HepG2 (cell line): Measurements from ENCODE around the gene CYP4B1. TPM values are rescaled to one million over a fixed set of nuclear protein-coding genes. Genes with fewer than 3 reads are reported as not detected.

Experiments
- ATAC-seq: fragments of 200-7000 bp; cut with Tn5 transposase; 3 replicates; pipeline ENCODE4 v1.9.1; 2020; ENCODE audit warnings: mild to moderate bottlenecking, moderate library complexity
- BruUV-seq: library from RNA; stranded (reverse); fragments of 400-500 nt; replicated peaks from 2 replicates; lab custom pipeline; 2021; lab: Mats Ljungman, UMichigan
- CTCF ChIA-PET: fragments of 300-600 bp; formaldehyde crosslinking; extraction: SDS; loops from one replicate; lab custom pipeline; 2021; ENCODE audit warnings: low total read pairs, inconsistent platforms, low intra/inter-chr PET ratio; lab: Yijun Ruan, JAX
- POLR2A ChIA-PET: fragments of 350-600 bp; sonication (Branson Sonifier 250); formaldehyde crosslinking; loops from one replicate; lab custom pipeline; 2020; ENCODE audit warnings: antibody characterized with exemption, inconsistent platforms; lab: Yijun Ruan, JAX
- DNase-seq: peaks from one replicate; pipeline ENCODE4 v3.0.0-alpha.2; 2015; ENCODE audit warnings: low spot score
- FAIRE-seq: peaks from 3 replicates; lab custom pipeline; 2011; peaks lifted over from hg19 to GRCh38; lab: Jason Lieb, UNC
- H2AFZ ChIP-seq: one replicate; pipeline ENCODE4 v1.6.1; 2011; ENCODE audit warnings: low read length, inconsistent platforms
- H3K27ac ChIP-seq: fragments of 300-600 bp; 3 replicates; pipeline ENCODE4 v1.8.0; 2011; ENCODE audit warnings: mixed run types, mild to moderate bottlenecking, mixed read lengths, low read length, inconsistent platforms; ENCODE audit not compliant: insufficient read depth; ENCODE audit errors: extremely low read length
- H3K27me3 ChIP-seq, 2 experiments: fragments of 200-600 bp in 1 of 2; 2 replicates in 1 of 2; 3 replicates in 1 of 2; pipeline versions ENCODE4 v1.6.0 to v1.8.0; 2011; ENCODE audit warnings: low read length in 2 of 2, mild to moderate bottlenecking in 2 of 2, moderate library complexity in 2 of 2, inconsistent platforms in 1 of 2; ENCODE audit not compliant: insufficient read depth in 2 of 2, control insufficient read depth in 1 of 2
- H3K36me3 ChIP-seq, 2 experiments: fragments of 200-600 bp in 1 of 2; replicated peaks in 1 of 2; 2 replicates in 1 of 2; 3 replicates in 1 of 2; pipeline versions ENCODE4 v1.5.1 to v1.8.0; 2011; ENCODE audit warnings: low read length in 2 of 2, inconsistent platforms in 1 of 2; ENCODE audit not compliant: insufficient read depth in 2 of 2, control insufficient read depth in 1 of 2
- H3K4me1 ChIP-seq: 2 replicates; pipeline ENCODE4 v1.5.1; 2012; ENCODE audit warnings: low read length, inconsistent platforms; ENCODE audit not compliant: insufficient read depth
- H3K4me2 ChIP-seq: 2 replicates; pipeline ENCODE4 v1.6.0; 2011; ENCODE audit warnings: low read depth, low read length, inconsistent platforms
- H3K4me3 ChIP-seq, 3 experiments: fragments of 200-600 bp in 1 of 3; sonication (generic), shearing (Covaris generic) in 1 of 3; replicated peaks in 1 of 3; 2 replicates each; pipeline ENCODE4 v1.5.1; 2011 to 2016; ENCODE audit warnings: low read length in 3 of 3, inconsistent platforms in 2 of 3, low read depth in 2 of 3, mild to moderate bottlenecking in 2 of 3, control low read depth in 1 of 3, mixed read lengths in 1 of 3; ENCODE audit not compliant: insufficient read depth in 1 of 3
- H3K79me2 ChIP-seq: one replicate; pipeline ENCODE4 v1.6.1; 2011; ENCODE audit warnings: low read length, inconsistent platforms; ENCODE audit not compliant: insufficient read depth
- H3K9ac ChIP-seq: 2 replicates; pipeline ENCODE4 v1.6.0; 2011; ENCODE audit warnings: mild to moderate bottlenecking, low read depth, low read length, inconsistent platforms; ENCODE audit not compliant: insufficient read depth
- H3K9me3 ChIP-seq: 2 replicates; pipeline ENCODE4 v1.5.1; 2012; ENCODE audit warnings: mild to moderate bottlenecking, low read length
- H4K20me1 ChIP-seq: 2 replicates; pipeline ENCODE4 v1.6.0; 2011; ENCODE audit warnings: inconsistent platforms, mild to moderate bottlenecking, low read length, moderate library complexity; ENCODE audit not compliant: insufficient read depth
- CBX1 ChIP-seq: IDR thresholded peaks from one replicate; pipeline ENCODE4 v1.6.1; 2016; ENCODE audit warnings: antibody characterized with exemption, low read depth
- CBX2 ChIP-seq, 2 experiments: fragments of 200-600 bp in 1 of 2; sonication (generic); formaldehyde crosslinking in 1 of 2; IDR thresholded peaks; 2 replicates each; pipeline versions ENCODE4 v1.7.0 to v1.8.1; 2018 to 2022; ENCODE audit warnings: low read depth in 2 of 2, low read length in 1 of 2, mild to moderate bottlenecking in 1 of 2, missing genetic modification reagents in 1 of 2
- GMEB1 ChIP-seq: sonication (generic); formaldehyde crosslinking; IDR thresholded peaks from 2 replicates; pipeline ENCODE4 v1.5.1; 2020; ENCODE audit warnings: missing genetic modification reagents, mild to moderate bottlenecking, borderline replicate concordance
- GMEB2 ChIP-seq: IDR thresholded peaks from 2 replicates; pipeline ENCODE4 v1.6.1; 2016; ENCODE audit warnings: missing biosample characterization, missing genetic modification reagents, low read depth
- GTF2F1 ChIP-seq: fragments of 150-350 bp; IDR thresholded peaks from 2 replicates; pipeline ENCODE4 v1.6.1; 2014; ENCODE audit warnings: low read length
- HNRNPUL1 ChIP-seq: fragments of 200-400 bp; formaldehyde crosslinking; IDR thresholded peaks from 2 replicates; pipeline ENCODE4 v1.6.1; 2017; ENCODE audit warnings: low read depth, mild to moderate bottlenecking, low read length, moderate library complexity
- KDM2A ChIP-seq: sonication (generic); formaldehyde crosslinking; IDR thresholded peaks from 2 replicates; pipeline ENCODE4 v1.4.0; 2020; ENCODE audit warnings: low read depth, missing genetic modification reagents, borderline replicate concordance
- KLF9 ChIP-seq: IDR thresholded peaks from 2 replicates; pipeline ENCODE4 v1.6.1; 2016; ENCODE audit warnings: low read depth
- ONECUT2 ChIP-seq: sonication (generic); formaldehyde crosslinking; IDR thresholded peaks from 2 replicates; pipeline ENCODE4 v1.4.0; 2020; ENCODE audit warnings: missing genetic modification reagents
- PAX8 ChIP-seq: sonication (generic); formaldehyde crosslinking; IDR thresholded peaks from 2 replicates; pipeline ENCODE4 v1.8.0; 2022; ENCODE audit warnings: mild to moderate bottlenecking, missing genetic modification reagents, borderline replicate concordance
- RARG ChIP-seq: sonication (generic); formaldehyde crosslinking; IDR thresholded peaks from 2 replicates; pipeline ENCODE4 v1.4.0; 2020; ENCODE audit warnings: low read depth, mild to moderate bottlenecking, missing genetic modification reagents
- TEAD3 ChIP-seq: optimal IDR thresholded peaks from 2 replicates; pipeline ENCODE3; 2016; ENCODE audit warnings: borderline replicate concordance
- ZNF383 ChIP-seq: sonication (generic); formaldehyde crosslinking; IDR thresholded peaks from 2 replicates; pipeline ENCODE4 v1.4.0; 2020; ENCODE audit warnings: missing genetic modification reagents, mild to moderate bottlenecking, borderline replicate concordance
- WGBS: methylation state at CpG from one replicate; pipeline ENCODE4 v1.1.6; 2017; ENCODE audit warnings: low lambda C conversion rate; 5-methylcytosine and 5-hydroxymethylcytosine counted together
- in situ Hi-C: cut with HindIII; loops from 2 replicates; pipeline ENCODE4 v1.10.0; 2017; ENCODE audit warnings: low pct_unique_long_range_greater_than_20kb; ENCODE audit not compliant: extremely low pct_ligation_motif_present
- intact Hi-C: fragments of 100-400 bp; cut with micrococcal nuclease; formaldehyde crosslinking; loops from one replicate; pipeline ENCODE4 v1.10.0; 2022; ENCODE audit not compliant: unreplicated experiment
- polyA plus RNA-seq, 8 experiments: library from polyadenylated mRNA; depleted of rRNA in 3 of 8; stranded (reverse) in 7 of 8; unstranded in 1 of 8; fragments of >200 nt; fragmentation: Illumina TruSeq in 4 of 8; extraction: Trizol in 4 of 8; gene quantifications; 2 replicates each; pipeline versions ENCODE4 v1.2.1 to v1.2.3, GENCODE V29; 2011 to 2016; ENCODE audit warnings: low read depth in 4 of 8, missing spikeins in 1 of 8, mixed read lengths in 1 of 8; ENCODE audit not compliant: insufficient read depth in 1 of 8
- total RNA-seq, 5 experiments: library from RNA; depleted of rRNA; stranded (reverse); fragments of >200 nt; fragmentation: Illumina TruSeq; extraction: Trizol; gene quantifications; 2 replicates each; pipeline ENCODE4 v1.2.3, GENCODE V29; 2016; ENCODE audit warnings: low read depth in 1 of 5

Gene CYP4B1
- total and polyA plus RNA-seq, 2 of the 13 experiments (the other 11 are each of a cell fraction or from before 2014, with no cell fraction given) = 0.03 TPM; not detected in 1

GRCh38 chr1:46811053-46811452 is 12.2 kb downstream of the CYP4B1 start (continued):
- TF ChIP-seq GMEB1 (CRISPR knock-in tag) = no peak
- no peak for TF ChIP-seq HNRNPUL1
- TF ChIP-seq GTF2F1 = no peak
- no peak for TF ChIP-seq RARG (CRISPR knock-in tag)

- ChIA-PET POLR2A (no interaction called here), CTCF (no interaction called here)
- Histone ChIP-seq H3K4me3 (no peak overlapping the region), H3K4me2 (no peak overlapping the region), H3K27me3 (peaks cover 0 to 3% of the 10 kb centered on the region in 2 experiments; a peak in 1 of 5 replicates), H3K79me2 (no peaks in the 10 kb centered on the region), H3K27ac (no peak overlapping the region), H2AFZ (no peak overlapping the region), H3K4me1 (no peaks in the 10 kb centered on the region), H4K20me1 (no peaks in the 10 kb centered on the region), H3K9ac (no peak overlapping the region), H3K9me3 (no peaks in the 10 kb centered on the region), H3K36me3 (no peaks in the 10 kb centered on the region)
- ATAC-seq = no peak
- TF ChIP-seq KLF9 (CRISPR knock-in tag) = no peak
- TF ChIP-seq KDM2A (CRISPR knock-in tag) = no peak
- no peak for TF ChIP-seq CBX2 (IDR thresholded peaks at IDR 0.05; ENCODE audit: low read depth, low read length)
- no peak for TF ChIP-seq CBX2 (CRISPR knock-in tag; IDR thresholded peaks at IDR 0.05; ENCODE audit: low read depth)
- no peak for TF ChIP-seq CBX1
- TF ChIP-seq PAX8 (CRISPR knock-in tag) = no peak
- TF ChIP-seq ZNF383 (CRISPR knock-in tag) = no peak
- TF ChIP-seq TEAD3 = no peak
- no peak for TF ChIP-seq ONECUT2
- no peak for TF ChIP-seq GMEB2 (CRISPR knock-in tag)
- no peak for FAIRE-seq
- intact Hi-C loops (no loop called here), in situ Hi-C loops (no loop called here)
- BruUV-seq = no TSS peak
- WGBS = 9% methylated on average over 5 of the region's 11 CpGs
- DNase-seq = no peak
Measured at GRCh38 chr1:46812065-46812963, 13.5 kb downstream of the CYP4B1 start.
